HL-60 (cell line): ENCODE results near the gene DNLZ.

Source experiments
- CTCF ChIP-seq: IDR thresholded peaks from one replicate; pipeline ENCODE4 v1.5.1; 2011; ENCODE audit warnings: low read length, control low read depth, inconsistent platforms; ENCODE audit not compliant: insufficient read depth
- POLR2AphosphoS5 ChIP-seq: IDR thresholded peaks from 2 replicates; pipeline ENCODE4 v1.6.1; 2012; ENCODE audit warnings: low read depth
- REST ChIP-seq: IDR thresholded peaks from 2 replicates; pipeline ENCODE4 v1.6.1; 2012; ENCODE audit warnings: low read depth; ENCODE audit not compliant: insufficient replicate concordance
- SPI1 ChIP-seq: IDR thresholded peaks from 2 replicates; pipeline ENCODE4 v1.6.1; 2012; ENCODE audit warnings: low read depth, mild to moderate bottlenecking, borderline replicate concordance

- TF ChIP-seq CTCF = no peak
- TF ChIP-seq POLR2AphosphoS5 = no peak
- TF ChIP-seq REST = no peak
- no peak for TF ChIP-seq SPI1
These were observed 34.9 kb downstream of the DNLZ start for GRCh38 chr9:136328622-136329041.
